Activated T-cell treated with anti-CD3 and anti-CD28 coated beads, Interleukin-2, amount 50 U/mL, for 1 hour (primary cell): ENCODE measurements around the gene PRKG1.
"Not testable (repeated sequence)": the region's sequence is repeated elsewhere in the genome, so short reads cannot be mapped to it uniquely, and the experiment has no call there.

ENCODE experiments used
- DNase-seq: peaks from one replicate; pipeline ENCODE4 v3.0.0-alpha.2; 2020

The PRKG1 gene

GRCh38 chr10:51119441-51119840 is 45.2 kb downstream of the PRKG1 start:
- DNase-seq: no peak

- no peak for DNase-seq
Measured at GRCh38 chr10:51121861-51122260, 47.6 kb downstream of the PRKG1 start.

GRCh38 chr10:51124852-51125251 is 50.6 kb downstream of the PRKG1 start:
- DNase-seq: no peak

GRCh38 chr10:51125518-51125917 is 51.2 kb downstream of the PRKG1 start:
- no peak for DNase-seq

GRCh38 chr10:51129946-51130544 is 55.8 kb downstream of the PRKG1 start:
- DNase-seq: no peak

- no peak for DNase-seq
Measured at GRCh38 chr10:51137756-51138529, 63.7 kb downstream of the PRKG1 start.

GRCh38 chr10:51139176-51139575 is 64.9 kb downstream of the PRKG1 start:
- no peak for DNase-seq

- DNase-seq: no peak
Measured at GRCh38 chr10:51141010-51141409, 66.7 kb downstream of the PRKG1 start.

GRCh38 chr10:51144161-51144781 is 70.0 kb downstream of the PRKG1 start:
- no peak for DNase-seq

GRCh38 chr10:51145375-51145774 is 71.1 kb downstream of the PRKG1 start:
- DNase-seq: no peak

GRCh38 chr10:51147644-51148399 is 73.5 kb downstream of the PRKG1 start:
- DNase-seq: no peak

- DNase-seq: no peak
Measured at GRCh38 chr10:51156926-51157325, 82.6 kb downstream of the PRKG1 start.

GRCh38 chr10:51158832-51159231 is 84.5 kb downstream of the PRKG1 start:
- DNase-seq: no peak

- DNase-seq: no peak
Measured at GRCh38 chr10:51159841-51160240, 85.6 kb downstream of the PRKG1 start.

- no peak for DNase-seq
Measured at GRCh38 chr10:51162002-51162401, 87.7 kb downstream of the PRKG1 start.

- DNase-seq: not testable (repeated sequence)
Measured at GRCh38 chr10:51163380-51164049, 89.2 kb downstream of the PRKG1 start.

GRCh38 chr10:51168086-51168815 is 94.0 kb downstream of the PRKG1 start:
- DNase-seq: no peak

- DNase-seq: no peak
Measured at GRCh38 chr10:51169111-51169510, 94.8 kb downstream of the PRKG1 start.

GRCh38 chr10:51170518-51171245 is 96.4 kb downstream of the PRKG1 start:
- no peak for DNase-seq

GRCh38 chr10:51171946-51172345 is 97.7 kb downstream of the PRKG1 start:
- no peak for DNase-seq

GRCh38 chr10:51176976-51177695 is 102.8 kb downstream of the PRKG1 start:
- DNase-seq: no peak
